H9 (cell line): Measurements from ENCODE around the gene KDSR. TPM values are rescaled to one million over a fixed set of nuclear protein-coding genes. Genes with fewer than 3 reads are reported as not detected.

Experiments used
- DNase-seq: peaks from one replicate; pipeline ENCODE4 v3.0.0-alpha.2; 2017
- H2AFZ ChIP-seq: one replicate; pipeline ENCODE4 v1.6.1; 2013; ENCODE audit warnings: mild to moderate bottlenecking, low read length, control low read depth, moderate library complexity
- H2AK5ac ChIP-seq: 2 replicates; pipeline ENCODE4 v1.6.1; 2013; ENCODE audit warnings: low read length, control low read depth, mixed read lengths; ENCODE audit not compliant: insufficient read length
- H2BK120ac ChIP-seq: one replicate; pipeline ENCODE4 v1.6.1; 2013; ENCODE audit warnings: low read depth, mild to moderate bottlenecking, low read length, control low read depth, inconsistent platforms; ENCODE audit not compliant: poor library complexity, severe bottlenecking
- H2BK12ac ChIP-seq: 2 replicates; pipeline ENCODE4 v1.6.1; 2013; ENCODE audit warnings: low read length, control low read depth, mixed read lengths, low read depth; ENCODE audit not compliant: insufficient read length
- H2BK15ac ChIP-seq: 2 replicates; pipeline ENCODE4 v1.6.1; 2013; ENCODE audit warnings: low read depth, low read length, control low read depth
- H2BK20ac ChIP-seq: one replicate; pipeline ENCODE4 v1.6.1; 2013; ENCODE audit warnings: low read depth, mild to moderate bottlenecking, low read length, control low read depth, inconsistent platforms; ENCODE audit not compliant: poor library complexity, severe bottlenecking
- H2BK5ac ChIP-seq: 2 replicates; pipeline ENCODE4 v1.6.1; 2013; ENCODE audit warnings: low read length, control low read depth, mixed read lengths; ENCODE audit not compliant: insufficient read length
- H3K14ac ChIP-seq: 2 replicates; pipeline ENCODE4 v1.6.1; 2013; ENCODE audit warnings: low read length, control low read depth; ENCODE audit not compliant: insufficient read depth
- H3K18ac ChIP-seq: 2 replicates; pipeline ENCODE4 v1.6.1; 2013; ENCODE audit warnings: low read depth, mild to moderate bottlenecking, mixed read lengths, low read length, control low read depth; ENCODE audit not compliant: insufficient read length
- H3K23ac ChIP-seq: 2 replicates; pipeline ENCODE4 v1.6.1; 2013; ENCODE audit warnings: low read length, control low read depth, mixed read lengths, low read depth; ENCODE audit not compliant: insufficient read length
- H3K23me2 ChIP-seq: 2 replicates; pipeline ENCODE4 v1.6.1; 2013; ENCODE audit warnings: low read depth, mild to moderate bottlenecking, mixed read lengths, low read length, control low read depth; ENCODE audit not compliant: insufficient read length, poor library complexity, severe bottlenecking
- H3K27ac ChIP-seq: 2 replicates; pipeline ENCODE4 v1.5.1; 2013; ENCODE audit warnings: low read length, control low read depth, mixed read lengths, low read depth; ENCODE audit not compliant: insufficient read length
- H3K27me3 ChIP-seq: 2 replicates; pipeline ENCODE4 v1.6.1; 2013; ENCODE audit warnings: low read length, control low read depth, inconsistent platforms; ENCODE audit not compliant: insufficient read depth
- H3K4ac ChIP-seq: 2 replicates; pipeline ENCODE4 v1.6.1; 2013; ENCODE audit warnings: low read depth, mild to moderate bottlenecking, control low read depth, inconsistent platforms, low read length, moderate library complexity
- H3K4me1 ChIP-seq: 2 replicates; pipeline ENCODE4 v1.6.1; 2013; ENCODE audit warnings: low read length, control low read depth, inconsistent platforms; ENCODE audit not compliant: insufficient read depth
- H3K4me2 ChIP-seq: 2 replicates; pipeline ENCODE4 v1.6.1; 2013; ENCODE audit warnings: low read length, control low read depth, mixed read lengths; ENCODE audit not compliant: insufficient read length, insufficient read depth
- H3K56ac ChIP-seq: 2 replicates; pipeline ENCODE4 v1.6.1; 2013; ENCODE audit warnings: low read depth, mild to moderate bottlenecking, mixed read lengths, low read length, control low read depth; ENCODE audit not compliant: insufficient read length
- H3K79me1 ChIP-seq: 2 replicates; pipeline ENCODE4 v1.6.1; 2013; ENCODE audit warnings: low read depth, mild to moderate bottlenecking, moderate library complexity, low read length, control low read depth, inconsistent platforms; ENCODE audit not compliant: insufficient read depth, poor library complexity, severe bottlenecking
- H3K79me2 ChIP-seq: 2 replicates; pipeline ENCODE4 v1.6.1; 2013; ENCODE audit warnings: low read length, control low read depth, inconsistent platforms; ENCODE audit not compliant: insufficient read depth
- H3K9ac ChIP-seq: 2 replicates; pipeline ENCODE4 v1.6.1; 2013; ENCODE audit warnings: low read length, control low read depth, mixed read lengths; ENCODE audit not compliant: insufficient read length; ENCODE audit errors: extremely low read depth
- H3K9me3 ChIP-seq: one replicate; pipeline ENCODE4 v1.6.1; 2013; ENCODE audit warnings: low read depth, low read length, inconsistent platforms; ENCODE audit not compliant: control insufficient read depth
- H3T11ph ChIP-seq: one replicate; pipeline ENCODE4 v1.6.1; 2013; ENCODE audit warnings: mild to moderate bottlenecking, low read length, control low read depth, inconsistent platforms
- H4K20me1 ChIP-seq: one replicate; pipeline ENCODE4 v1.6.1; 2013; ENCODE audit not compliant: control insufficient read depth, insufficient read length, insufficient read depth
- H4K5ac ChIP-seq: 2 replicates; pipeline ENCODE4 v1.6.1; 2013; ENCODE audit warnings: low read depth, mild to moderate bottlenecking, mixed read lengths, low read length, control low read depth; ENCODE audit not compliant: insufficient read length
- H4K8ac ChIP-seq: replicated peaks from 2 replicates; pipeline ENCODE4 v1.6.1; 2013; ENCODE audit warnings: low read length, control low read depth, mixed read lengths, low read depth; ENCODE audit not compliant: insufficient read length
- H4K91ac ChIP-seq: 2 replicates; pipeline ENCODE4 v1.6.1; 2013; ENCODE audit warnings: low read depth, mild to moderate bottlenecking, moderate library complexity, mixed read lengths, low read length, control low read depth; ENCODE audit not compliant: insufficient read length
- H3K27ac Mint-ChIP-seq, 3 experiments: 2 replicates in 2 of 3; 3 replicates in 1 of 3; pipeline ENCODE4 v1.8.0; 2020 to 2021; ENCODE audit warnings: mixed read lengths in 3 of 3, mild to moderate bottlenecking in 1 of 3, moderate library complexity in 1 of 3
- H3K27me3 Mint-ChIP-seq: 2 replicates; pipeline ENCODE4 v1.8.0; 2021; ENCODE audit warnings: low read depth, mild to moderate bottlenecking, moderate library complexity, mixed read lengths
- H3K36me3 Mint-ChIP-seq, 3 experiments: 2 replicates in 2 of 3; 3 replicates in 1 of 3; pipeline ENCODE4 v1.8.0; 2020 to 2021; ENCODE audit warnings: low read depth in 3 of 3, mixed read lengths in 3 of 3; ENCODE audit not compliant: insufficient read depth in 1 of 3
- H3K4me1 Mint-ChIP-seq, 2 experiments: 2 replicates each; pipeline ENCODE4 v1.8.0; 2020; ENCODE audit warnings: mixed read lengths in 2 of 2
- H3K4me3 Mint-ChIP-seq, 2 experiments: 2 replicates in 1 of 2; 3 replicates in 1 of 2; pipeline ENCODE4 v1.8.0; 2020 to 2021; ENCODE audit warnings: mild to moderate bottlenecking in 2 of 2, mixed read lengths in 2 of 2, moderate library complexity in 1 of 2
- H3K9me3 Mint-ChIP-seq, 2 experiments: 2 replicates in 1 of 2; 3 replicates in 1 of 2; pipeline ENCODE4 v1.8.0; 2020; ENCODE audit warnings: mild to moderate bottlenecking in 2 of 2, mixed read lengths in 2 of 2, moderate library complexity in 1 of 2
- WGBS: extraction: QIAGEN DNeasy Blood & Tissue Kit; methylation state at CpG from one replicate; pipeline ENCODE4 v1.1.7; 2013; ENCODE audit warnings: missing lambda C conversion rate, low lambda C conversion rate, mixed read lengths; ENCODE audit not compliant: insufficient read length; ENCODE audit errors: extremely low coverage; 5-methylcytosine and 5-hydroxymethylcytosine counted together
- total RNA-seq: library from RNA; stranded (reverse); gene quantifications from 2 replicates; pipeline ENCODE4 v1.2.1, GENCODE V29; 2021
- TF ChIP-seq, protein P1 (sequence below): fragments of 200-600 bp; sonication (generic); conservative IDR thresholded peaks from 3 replicates; pipeline ENCODE4 v1.8.0; 2021; ENCODE audit warnings: antibody characterized with exemption, mild to moderate bottlenecking

KDSR gene
- total RNA-seq, 1 experiment from 2014 or later: 58.5 TPM

DNA sequence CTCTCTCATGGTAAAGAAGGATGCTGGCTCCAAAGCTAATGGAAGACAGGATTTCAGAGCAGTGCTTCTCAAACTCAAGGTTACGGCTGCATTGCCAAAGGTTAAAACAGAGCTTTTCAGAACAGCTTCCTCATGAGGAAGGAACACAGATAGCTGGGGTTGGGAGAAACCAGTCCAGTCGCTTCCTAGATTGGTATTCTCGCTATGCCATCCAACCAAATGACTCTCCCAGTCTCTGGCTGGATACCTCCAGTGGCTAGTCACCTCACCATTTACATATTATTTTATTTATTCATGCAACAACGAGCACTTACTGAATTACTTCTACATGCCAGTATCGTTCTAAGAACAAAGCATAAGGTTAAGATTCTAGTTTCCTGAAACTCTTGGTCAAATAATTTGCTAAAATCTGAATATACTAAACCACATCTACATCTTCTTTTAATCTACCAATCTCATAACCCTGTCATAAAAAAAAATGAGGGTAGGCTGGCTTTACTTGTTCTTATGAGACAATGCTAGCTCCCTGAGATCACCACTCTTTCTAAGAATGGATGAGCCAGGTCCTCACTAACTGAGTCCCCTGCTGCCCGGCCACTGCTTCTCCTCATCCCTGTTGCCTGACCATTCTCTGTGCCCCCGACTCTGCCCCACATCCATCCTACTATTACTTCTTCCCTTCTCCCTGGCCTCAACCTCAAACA, 20.4 kb downstream of the KDSR start:
- Mint-ChIP-seq H3K4me3 (no peak overlapping the region), H3K4me1 (peaks cover 0 to 3% of the 10 kb centered on the region in 2 experiments; a peak in 2 of 4 replicates), H3K27ac (peak overlapping the region in 1 of 3 experiments; percentile 62; a peak in 1 of 7 replicates), H3K27me3 (no peaks in the 10 kb centered on the region), H3K9me3 (no peaks in the 10 kb centered on the region), H3K36me3 (peaks cover 21 to 84% (median 64%) of the 10 kb centered on the region in 3 experiments; a peak in 6 of 7 replicates)
- no peaks in the 10 kb centered on the region for H4K20me1 ChIP-seq
- TF ChIP-seq, protein P1, sequence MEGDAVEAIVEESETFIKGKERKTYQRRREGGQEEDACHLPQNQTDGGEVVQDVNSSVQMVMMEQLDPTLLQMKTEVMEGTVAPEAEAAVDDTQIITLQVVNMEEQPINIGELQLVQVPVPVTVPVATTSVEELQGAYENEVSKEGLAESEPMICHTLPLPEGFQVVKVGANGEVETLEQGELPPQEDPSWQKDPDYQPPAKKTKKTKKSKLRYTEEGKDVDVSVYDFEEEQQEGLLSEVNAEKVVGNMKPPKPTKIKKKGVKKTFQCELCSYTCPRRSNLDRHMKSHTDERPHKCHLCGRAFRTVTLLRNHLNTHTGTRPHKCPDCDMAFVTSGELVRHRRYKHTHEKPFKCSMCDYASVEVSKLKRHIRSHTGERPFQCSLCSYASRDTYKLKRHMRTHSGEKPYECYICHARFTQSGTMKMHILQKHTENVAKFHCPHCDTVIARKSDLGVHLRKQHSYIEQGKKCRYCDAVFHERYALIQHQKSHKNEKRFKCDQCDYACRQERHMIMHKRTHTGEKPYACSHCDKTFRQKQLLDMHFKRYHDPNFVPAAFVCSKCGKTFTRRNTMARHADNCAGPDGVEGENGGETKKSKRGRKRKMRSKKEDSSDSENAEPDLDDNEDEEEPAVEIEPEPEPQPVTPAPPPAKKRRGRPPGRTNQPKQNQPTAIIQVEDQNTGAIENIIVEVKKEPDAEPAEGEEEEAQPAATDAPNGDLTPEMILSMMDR: no peak
- H2AK5ac ChIP-seq: no peak overlapping the region
- H3K18ac ChIP-seq: no peak overlapping the region
- H3K79me2 ChIP-seq: no peaks in the 10 kb centered on the region
- no CpG with 5 or more reads among the region's 7 CpGs for WGBS
- no peak overlapping the region for H4K8ac ChIP-seq
- no peaks in the 10 kb centered on the region for H3K4me1 ChIP-seq
- no peak overlapping the region for H3K56ac ChIP-seq
- DNase-seq: no peak
- no peak overlapping the region for H2AFZ ChIP-seq
- H3K9ac ChIP-seq: no peak overlapping the region
- H3K79me1 ChIP-seq: no peaks in the 10 kb centered on the region
- no peak overlapping the region for H3K4ac ChIP-seq
- H3T11ph ChIP-seq: no peak overlapping the region
- no peak overlapping the region for H4K91ac ChIP-seq
- no peaks in the 10 kb centered on the region for H3K23me2 ChIP-seq
- no peak overlapping the region for H2BK15ac ChIP-seq
- no peak overlapping the region for H3K4me2 ChIP-seq
- H2BK20ac ChIP-seq: no peak overlapping the region
- no peak overlapping the region for H2BK12ac ChIP-seq
- no peak overlapping the region for H3K27ac ChIP-seq
- H2BK120ac ChIP-seq: no peak overlapping the region
- no peak overlapping the region for H4K5ac ChIP-seq
- no peaks in the 10 kb centered on the region for H3K9me3 ChIP-seq
- H3K23ac ChIP-seq: no peak overlapping the region
- H3K27me3 ChIP-seq: no peaks in the 10 kb centered on the region
- H2BK5ac ChIP-seq: no peak overlapping the region
- H3K14ac ChIP-seq: no peak overlapping the region
